Measurements from ENCODE around the gene SRC. TPM values are rescaled to one million over a fixed set of nuclear protein-coding genes. Genes with fewer than 3 reads are reported as not detected.

The SRC gene
- total RNA-seq, 1 experiment from 2014 or later, result 23.3 TPM

DNA sequence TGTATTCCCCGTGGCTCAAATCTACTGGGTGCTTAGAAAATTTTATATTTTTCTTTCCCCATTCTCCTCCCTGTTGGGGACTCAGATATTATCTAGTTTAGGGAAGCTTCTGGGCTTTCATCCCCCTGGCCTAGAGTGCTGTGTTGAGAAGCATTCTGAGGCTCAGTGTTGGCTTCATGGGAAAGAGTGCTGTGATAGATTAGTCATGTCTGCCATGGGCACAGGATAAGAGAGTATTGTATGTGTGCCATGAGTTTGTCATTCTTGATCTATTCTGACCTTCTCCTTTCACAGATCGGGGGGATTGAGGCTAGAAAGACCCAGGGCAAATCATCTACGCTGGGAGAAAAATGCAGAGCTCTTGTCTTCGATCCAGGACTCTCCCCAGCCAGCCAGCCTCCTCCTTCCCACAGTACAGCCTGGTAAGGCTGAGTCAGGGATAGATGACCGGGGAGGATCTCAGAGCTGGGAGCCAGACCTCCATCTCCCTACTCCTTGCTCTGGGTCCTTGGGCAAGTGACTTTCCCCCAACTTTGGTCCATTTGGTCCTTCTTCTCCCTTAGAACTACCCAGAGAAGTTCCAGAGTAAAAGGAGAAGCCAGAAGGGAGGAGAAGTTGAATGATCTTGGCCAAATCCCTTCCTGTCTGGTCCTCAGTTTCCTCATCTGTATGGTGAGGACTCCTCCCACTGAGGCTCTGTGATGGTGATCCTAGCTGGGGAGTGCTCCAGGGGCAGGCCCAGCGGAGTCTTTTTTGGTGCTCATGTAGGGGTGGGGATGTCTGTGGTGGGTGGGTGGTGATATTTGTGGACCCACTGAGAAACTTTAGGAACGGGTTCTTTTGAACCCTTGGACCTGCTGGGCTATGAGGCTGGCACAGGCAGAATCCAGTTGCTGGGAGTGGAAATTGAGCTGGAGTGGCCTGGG, 5.0 kb downstream of the SRC start:
- H3K9me3 ChIP-seq (ENCODE audit: low read depth, low read length, poor library complexity, severe bottlenecking), result no peaks in the 10 kb centered on the region
- ChIA-PET CTCF (no interaction called here), POLR2A (ENCODE audit: low non-redundant PET) (interaction anchor here (0.6 kb wide), 1 partner anchor 145 kb away, joined by 3 read pairs; no protein-coding TSS in a partner anchor)
- H3K36me3 ChIP-seq (ENCODE audit: insufficient read depth, low read length, poor library complexity, severe bottlenecking), result no peaks in the 10 kb centered on the region
- H3K27ac ChIP-seq (ENCODE audit: low read depth, low read length, poor library complexity, severe bottlenecking), result no peak overlapping the region
- BruUV-seq (replicated peaks), result no TSS peak
- intact Hi-C loops (cut with micrococcal nuclease; ENCODE audit: unreplicated experiment), result no loop called here
- H3K4me3 ChIP-seq (ENCODE audit: low read depth, low read length, poor library complexity, severe bottlenecking), result no peak overlapping the region
- no peaks in the 10 kb centered on the region for H3K27me3 ChIP-seq (replicated peaks; ENCODE audit: insufficient read depth, low read depth, low read length, poor library complexity)
- H3K4me1 ChIP-seq (ENCODE audit: insufficient read depth, low read length, poor library complexity, severe bottlenecking), result no peaks in the 10 kb centered on the region
- DNase-seq (ENCODE audit: low spot score), result no peak
- TF ChIP-seq EZH2 (IDR thresholded peaks at IDR 0.05; ENCODE audit: borderline replicate concordance, low read depth, low read length, poor library complexity, severe bottlenecking), result no peak
- TF ChIP-seq, protein P1, sequence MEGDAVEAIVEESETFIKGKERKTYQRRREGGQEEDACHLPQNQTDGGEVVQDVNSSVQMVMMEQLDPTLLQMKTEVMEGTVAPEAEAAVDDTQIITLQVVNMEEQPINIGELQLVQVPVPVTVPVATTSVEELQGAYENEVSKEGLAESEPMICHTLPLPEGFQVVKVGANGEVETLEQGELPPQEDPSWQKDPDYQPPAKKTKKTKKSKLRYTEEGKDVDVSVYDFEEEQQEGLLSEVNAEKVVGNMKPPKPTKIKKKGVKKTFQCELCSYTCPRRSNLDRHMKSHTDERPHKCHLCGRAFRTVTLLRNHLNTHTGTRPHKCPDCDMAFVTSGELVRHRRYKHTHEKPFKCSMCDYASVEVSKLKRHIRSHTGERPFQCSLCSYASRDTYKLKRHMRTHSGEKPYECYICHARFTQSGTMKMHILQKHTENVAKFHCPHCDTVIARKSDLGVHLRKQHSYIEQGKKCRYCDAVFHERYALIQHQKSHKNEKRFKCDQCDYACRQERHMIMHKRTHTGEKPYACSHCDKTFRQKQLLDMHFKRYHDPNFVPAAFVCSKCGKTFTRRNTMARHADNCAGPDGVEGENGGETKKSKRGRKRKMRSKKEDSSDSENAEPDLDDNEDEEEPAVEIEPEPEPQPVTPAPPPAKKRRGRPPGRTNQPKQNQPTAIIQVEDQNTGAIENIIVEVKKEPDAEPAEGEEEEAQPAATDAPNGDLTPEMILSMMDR (conservative IDR thresholded peaks at IDR 0.05; ENCODE audit: low read depth, low read length), result no peak

DNA sequence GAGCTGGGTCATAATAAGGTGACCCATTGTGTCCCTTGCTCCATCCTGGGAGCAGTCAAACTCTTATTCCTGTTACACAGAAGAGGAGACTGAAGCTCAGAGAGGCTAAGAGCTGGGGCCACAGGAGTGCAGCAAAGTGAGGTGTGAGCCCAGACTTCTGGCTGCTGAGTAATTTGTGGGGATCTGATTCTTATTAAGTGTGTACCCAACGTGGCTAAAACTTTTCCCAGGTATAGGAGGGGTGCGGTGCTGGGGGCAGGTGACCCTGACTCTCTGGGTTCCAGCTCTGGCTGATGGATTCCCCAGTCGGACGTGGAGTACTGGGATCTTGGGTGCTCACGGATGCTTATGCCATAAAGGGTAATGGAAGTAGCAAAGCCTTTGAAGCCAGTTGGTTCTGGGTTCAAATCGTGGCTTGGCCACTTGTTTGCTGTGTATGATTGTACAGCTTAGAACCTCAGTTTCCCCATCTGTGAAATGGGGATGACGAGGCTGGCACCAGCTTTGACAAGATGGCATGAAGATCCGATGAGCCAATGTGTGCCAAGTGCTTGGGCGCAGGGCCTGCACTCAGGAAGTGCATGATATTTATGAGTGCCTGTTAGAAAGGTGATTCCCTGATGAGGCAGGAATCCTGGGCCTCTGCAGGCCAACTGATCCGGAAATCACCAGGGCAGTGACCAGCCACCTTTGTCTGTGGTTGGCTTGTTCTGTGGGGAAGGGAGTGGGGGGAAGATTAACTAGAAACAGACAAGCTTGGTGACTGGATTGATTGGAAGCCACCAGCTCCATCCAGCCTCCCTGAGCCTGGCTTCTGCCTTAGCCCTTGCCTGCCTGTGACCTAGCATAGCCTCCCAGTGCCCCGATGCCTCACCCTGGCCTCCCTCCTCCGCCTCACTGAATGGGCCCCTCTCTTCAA, 6.0 kb downstream of the SRC start:
- Histone ChIP-seq H3K36me3 (ENCODE audit: insufficient read depth, low read length, poor library complexity, severe bottlenecking) (no peaks in the 10 kb centered on the region), H3K27ac (ENCODE audit: low read depth, low read length, poor library complexity, severe bottlenecking) (no peak overlapping the region), H3K9me3 (ENCODE audit: low read depth, low read length, poor library complexity, severe bottlenecking) (no peaks in the 10 kb centered on the region), H3K4me3 (ENCODE audit: low read depth, low read length, poor library complexity, severe bottlenecking) (no peak overlapping the region), H3K27me3 (replicated peaks; ENCODE audit: insufficient read depth, low read depth, low read length, poor library complexity) (no peaks in the 10 kb centered on the region), H3K4me1 (ENCODE audit: insufficient read depth, low read length, poor library complexity, severe bottlenecking) (no peaks in the 10 kb centered on the region)
- ChIA-PET CTCF (no interaction called here), POLR2A (ENCODE audit: low non-redundant PET) (no interaction called here)
- TF ChIP-seq EZH2 (IDR thresholded peaks at IDR 0.05; ENCODE audit: borderline replicate concordance, low read depth, low read length, poor library complexity, severe bottlenecking), result no peak
- TF ChIP-seq, protein P1 (conservative IDR thresholded peaks at IDR 0.05; ENCODE audit: low read depth, low read length), result no peak
- intact Hi-C loops (cut with micrococcal nuclease; ENCODE audit: unreplicated experiment), result no loop called here
- DNase-seq (ENCODE audit: low spot score), result no peak
- no TSS peak for BruUV-seq (replicated peaks)

DNA sequence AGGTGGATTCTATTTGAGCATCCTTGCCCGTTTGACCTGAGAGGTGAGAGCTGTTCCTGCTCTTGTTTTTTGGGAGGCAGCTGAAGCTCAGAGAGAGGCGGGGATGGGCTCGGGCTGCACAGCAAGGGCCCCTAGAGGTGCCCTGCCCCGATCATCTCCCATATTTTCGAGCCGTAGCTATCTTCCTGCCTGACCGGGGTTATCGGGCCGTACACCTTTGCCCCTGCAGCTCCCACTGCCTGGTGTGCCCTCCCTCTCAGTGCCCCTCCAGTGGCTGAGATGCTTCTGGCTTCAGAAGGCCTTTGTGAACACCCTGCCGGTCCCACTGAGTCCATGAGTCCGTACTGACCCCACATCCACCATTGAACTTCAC, 6.7 kb downstream of the SRC start:
- CTCF ChIA-PET, result no interaction called here
- DNase-seq (ENCODE audit: low spot score), result no peak
- Histone ChIP-seq H3K4me3 (ENCODE audit: low read depth, low read length, poor library complexity, severe bottlenecking) (no peak overlapping the region), H3K27me3 (replicated peaks; ENCODE audit: insufficient read depth, low read depth, low read length, poor library complexity) (no peaks in the 10 kb centered on the region), H3K36me3 (ENCODE audit: insufficient read depth, low read length, poor library complexity, severe bottlenecking) (no peaks in the 10 kb centered on the region), H3K27ac (ENCODE audit: low read depth, low read length, poor library complexity, severe bottlenecking) (no peak overlapping the region), H3K4me1 (ENCODE audit: insufficient read depth, low read length, poor library complexity, severe bottlenecking) (no peaks in the 10 kb centered on the region), H3K9me3 (ENCODE audit: low read depth, low read length, poor library complexity, severe bottlenecking) (no peaks in the 10 kb centered on the region)
- BruUV-seq (replicated peaks), result no TSS peak
- POLR2A ChIA-PET (ENCODE audit: low non-redundant PET), result no interaction called here
- intact Hi-C loops (cut with micrococcal nuclease; ENCODE audit: unreplicated experiment), result no loop called here
- no peak for TF ChIP-seq EZH2 (IDR thresholded peaks at IDR 0.05; ENCODE audit: borderline replicate concordance, low read depth, low read length, poor library complexity, severe bottlenecking)
- TF ChIP-seq, protein P1 (conservative IDR thresholded peaks at IDR 0.05; ENCODE audit: low read depth, low read length), result no peak

Data from A673 (cell line).